Neural progenitor cell (in vitro differentiated cells): Measurements from ENCODE around the gene TRIO. TPM values are rescaled to one million over a fixed set of nuclear protein-coding genes. Genes with fewer than 3 reads are reported as not detected.

Source experiments
- DNase-seq: peaks from one replicate; pipeline ENCODE4 v3.0.0-alpha.2; 2016; ENCODE audit warnings: low spot score
- H2AFZ ChIP-seq: fragments of 200-600 bp; sonication (generic); replicated peaks from 2 replicates; pipeline ENCODE4 v1.6.1; 2016; ENCODE audit warnings: antibody characterized with exemption
- H3F3A ChIP-seq: fragments of 200-600 bp; sonication (generic); 2 replicates; pipeline ENCODE4 v1.6.1; 2016; ENCODE audit warnings: antibody characterized with exemption, low read depth
- H3K27ac ChIP-seq: fragments of 200-600 bp; sonication (generic); 2 replicates; pipeline ENCODE4 v1.5.1; 2016; ENCODE audit warnings: mild to moderate bottlenecking
- H3K27me3 ChIP-seq: fragments of 200-600 bp; sonication (generic); 2 replicates; pipeline ENCODE4 v1.6.1; 2016; ENCODE audit warnings: mild to moderate bottlenecking, moderate library complexity
- H3K36me3 ChIP-seq: fragments of 200-600 bp; sonication (generic); 2 replicates; pipeline ENCODE4 v1.5.1; 2016
- H3K4me1 ChIP-seq: fragments of 200-600 bp; sonication (generic); 2 replicates; pipeline ENCODE4 v1.6.1; 2016; ENCODE audit warnings: mixed run types
- H3K4me2 ChIP-seq: fragments of 200-600 bp; sonication (generic); 2 replicates; pipeline ENCODE4 v1.6.1; 2016
- H3K4me3 ChIP-seq: fragments of 200-600 bp; sonication (generic); 2 replicates; pipeline ENCODE4 v1.5.1; 2016
- H3K79me2 ChIP-seq: fragments of 200-600 bp; sonication (generic); 2 replicates; pipeline ENCODE4 v1.6.1; 2016; ENCODE audit warnings: low read depth
- H3K9ac ChIP-seq: fragments of 200-600 bp; sonication (generic); 2 replicates; pipeline ENCODE4 v1.6.1; 2016
- H3K9me3 ChIP-seq: fragments of 200-600 bp; sonication (generic); 2 replicates; pipeline ENCODE4 v1.5.1; 2016; ENCODE audit warnings: low read depth
- H4K20me1 ChIP-seq: fragments of 200-600 bp; sonication (generic); 2 replicates; pipeline ENCODE4 v1.6.1; 2016; ENCODE audit warnings: low read depth
- H3K27ac Mint-ChIP-seq: 3 replicates; pipeline ENCODE4 v1.8.0; 2021; ENCODE audit warnings: mixed read lengths
- H3K27me3 Mint-ChIP-seq: 2 replicates; pipeline ENCODE4 v1.8.0; 2022; ENCODE audit warnings: low read depth, mild to moderate bottlenecking, inconsistent platforms, moderate library complexity, mixed read lengths; ENCODE audit not compliant: insufficient read depth
- H3K36me3 Mint-ChIP-seq: 3 replicates; pipeline ENCODE4 v1.8.0; 2021; ENCODE audit warnings: mixed read lengths
- H3K4me1 Mint-ChIP-seq: 3 replicates; pipeline ENCODE4 v1.8.0; 2021; ENCODE audit warnings: mixed read lengths
- H3K4me3 Mint-ChIP-seq: 3 replicates; pipeline ENCODE4 v1.8.0; 2021; ENCODE audit warnings: mild to moderate bottlenecking, moderate library complexity, mixed read lengths
- H3K9me3 Mint-ChIP-seq: 3 replicates; pipeline ENCODE4 v1.8.0; 2020; ENCODE audit warnings: mixed read lengths
- EZH2 ChIP-seq: fragments of 200-600 bp; sonication (generic); IDR thresholded peaks from 2 replicates; pipeline ENCODE4 v1.6.1; 2017; ENCODE audit warnings: antibody characterized with exemption, mild to moderate bottlenecking, moderate library complexity
- EZH2phosphoT487 ChIP-seq: fragments of 200-600 bp; sonication (generic); IDR thresholded peaks from 2 replicates; pipeline ENCODE4 v1.6.1; 2017; ENCODE audit warnings: antibody characterized with exemption
- total RNA-seq: library from RNA; depleted of rRNA; stranded (reverse); fragments of >200 nt; gene quantifications from 2 replicates; pipeline ENCODE4 v1.2.3, GENCODE V29; 2015; ENCODE audit warnings: low replicate concordance
- TF ChIP-seq, protein P1 (sequence below): fragments of 200-600 bp; sonication (generic); IDR thresholded peaks from 2 replicates; pipeline ENCODE4 v1.5.1; 2017; ENCODE audit warnings: antibody characterized with exemption, mild to moderate bottlenecking

The TRIO gene
- total RNA-seq, 1 donor from 2014 or later: 84.7 TPM

DNA sequence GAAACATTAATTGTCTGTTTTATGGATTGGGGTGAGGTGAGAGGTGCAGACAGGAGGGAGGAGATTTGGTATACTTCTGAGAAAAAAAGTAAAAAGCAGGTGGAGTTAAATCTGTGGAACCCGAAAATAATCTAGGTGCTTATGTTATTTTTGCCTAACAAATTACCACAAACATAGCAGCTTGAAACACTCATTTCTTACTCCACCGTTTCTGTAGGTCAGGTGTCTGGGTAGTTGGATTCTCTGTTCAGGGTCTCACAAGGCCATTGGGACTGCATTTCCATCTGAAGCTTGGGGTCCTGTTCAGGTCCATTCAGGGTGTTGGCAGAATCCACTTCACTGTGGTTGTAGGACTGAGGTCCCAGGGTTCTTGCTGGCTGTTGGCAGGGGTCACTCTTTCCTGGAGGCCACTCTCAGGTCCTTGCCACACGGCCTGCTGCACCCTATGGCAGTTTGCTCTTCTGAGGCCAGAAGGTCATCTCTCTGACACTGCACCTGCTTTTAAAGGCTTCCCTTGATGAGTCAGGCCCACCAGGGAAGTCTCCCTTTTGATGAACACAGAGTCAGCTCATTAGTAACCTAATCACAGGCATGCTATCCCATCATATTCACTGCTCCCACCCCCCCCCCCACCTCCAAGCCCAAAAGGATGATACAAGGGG lies 82.2 kb downstream of the TRIO start:
- Mint-ChIP-seq H3K4me3 (no peak overlapping the region), H3K36me3 (peaks cover 16% of the 10 kb centered on the region), H3K4me1 (peaks cover 31% of the 10 kb centered on the region), H3K9me3 (peaks cover 2% of the 10 kb centered on the region), H3K27me3 (peaks cover 2% of the 10 kb centered on the region), H3K27ac (no peak overlapping the region)
- H2AFZ ChIP-seq: no peak overlapping the region
- no peak overlapping the region for H3K4me2 ChIP-seq
- no peaks in the 10 kb centered on the region for H3K9me3 ChIP-seq
- H3K4me3 ChIP-seq: no peak overlapping the region
- no peak overlapping the region for H3K27ac ChIP-seq
- TF ChIP-seq EZH2 (no peak), EZH2phosphoT487 (no peak)
- TF ChIP-seq, protein P1, sequence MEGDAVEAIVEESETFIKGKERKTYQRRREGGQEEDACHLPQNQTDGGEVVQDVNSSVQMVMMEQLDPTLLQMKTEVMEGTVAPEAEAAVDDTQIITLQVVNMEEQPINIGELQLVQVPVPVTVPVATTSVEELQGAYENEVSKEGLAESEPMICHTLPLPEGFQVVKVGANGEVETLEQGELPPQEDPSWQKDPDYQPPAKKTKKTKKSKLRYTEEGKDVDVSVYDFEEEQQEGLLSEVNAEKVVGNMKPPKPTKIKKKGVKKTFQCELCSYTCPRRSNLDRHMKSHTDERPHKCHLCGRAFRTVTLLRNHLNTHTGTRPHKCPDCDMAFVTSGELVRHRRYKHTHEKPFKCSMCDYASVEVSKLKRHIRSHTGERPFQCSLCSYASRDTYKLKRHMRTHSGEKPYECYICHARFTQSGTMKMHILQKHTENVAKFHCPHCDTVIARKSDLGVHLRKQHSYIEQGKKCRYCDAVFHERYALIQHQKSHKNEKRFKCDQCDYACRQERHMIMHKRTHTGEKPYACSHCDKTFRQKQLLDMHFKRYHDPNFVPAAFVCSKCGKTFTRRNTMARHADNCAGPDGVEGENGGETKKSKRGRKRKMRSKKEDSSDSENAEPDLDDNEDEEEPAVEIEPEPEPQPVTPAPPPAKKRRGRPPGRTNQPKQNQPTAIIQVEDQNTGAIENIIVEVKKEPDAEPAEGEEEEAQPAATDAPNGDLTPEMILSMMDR: no peak
- peaks cover 17% of the 10 kb centered on the region for H3F3A ChIP-seq
- peaks cover 91% of the 10 kb centered on the region for H4K20me1 ChIP-seq
- H3K36me3 ChIP-seq: no peaks in the 10 kb centered on the region
- H3K27me3 ChIP-seq: no peaks in the 10 kb centered on the region
- H3K9ac ChIP-seq: no peak overlapping the region
- H3K4me1 ChIP-seq: peaks cover 38% of the 10 kb centered on the region
- DNase-seq: no peak
- peaks cover 99% of the 10 kb centered on the region for H3K79me2 ChIP-seq

DNA sequence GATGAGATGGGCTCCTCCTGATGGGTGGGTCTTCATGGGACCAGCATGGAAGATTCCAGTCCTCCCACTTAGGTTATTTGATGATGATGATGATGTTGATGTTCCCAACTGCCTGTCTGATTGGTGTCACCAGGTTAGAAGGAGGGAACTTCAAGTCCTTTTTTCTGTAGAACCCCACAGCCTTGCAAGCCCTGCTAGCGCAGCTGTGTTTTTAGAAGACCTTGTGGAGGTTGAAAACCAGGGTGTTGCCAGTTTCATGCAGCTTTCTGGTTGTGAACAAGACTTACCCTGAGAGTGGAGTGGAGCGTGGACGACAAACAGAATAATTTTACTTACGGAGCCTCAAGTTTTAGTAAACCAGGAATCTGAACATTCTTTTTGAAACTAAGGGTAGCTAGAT lies 83.0 kb downstream of the TRIO start:
- Mint-ChIP-seq H3K9me3 (no peaks in the 10 kb centered on the region), H3K4me3 (no peak overlapping the region), H3K4me1 (peaks cover 30% of the 10 kb centered on the region), H3K27ac (no peak overlapping the region), H3K36me3 (peaks cover 11% of the 10 kb centered on the region), H3K27me3 (peaks cover 2% of the 10 kb centered on the region)
- no peak overlapping the region for H3K4me3 ChIP-seq
- H3K79me2 ChIP-seq: peaks cover 99% of the 10 kb centered on the region
- no peak for TF ChIP-seq EZH2phosphoT487
- TF ChIP-seq, protein P1: no peak
- H3K27ac ChIP-seq: no peak overlapping the region
- H4K20me1 ChIP-seq: peaks cover 91% of the 10 kb centered on the region
- H3K9me3 ChIP-seq: no peaks in the 10 kb centered on the region
- no peak for DNase-seq
- no peaks in the 10 kb centered on the region for H3K27me3 ChIP-seq
- H3K4me1 ChIP-seq: peaks cover 40% of the 10 kb centered on the region
- no peak overlapping the region for H3K9ac ChIP-seq
- peaks cover 13% of the 10 kb centered on the region for H3F3A ChIP-seq
- no peak overlapping the region for H2AFZ ChIP-seq
- no peak overlapping the region for H3K4me2 ChIP-seq
- H3K36me3 ChIP-seq: no peaks in the 10 kb centered on the region

DNA sequence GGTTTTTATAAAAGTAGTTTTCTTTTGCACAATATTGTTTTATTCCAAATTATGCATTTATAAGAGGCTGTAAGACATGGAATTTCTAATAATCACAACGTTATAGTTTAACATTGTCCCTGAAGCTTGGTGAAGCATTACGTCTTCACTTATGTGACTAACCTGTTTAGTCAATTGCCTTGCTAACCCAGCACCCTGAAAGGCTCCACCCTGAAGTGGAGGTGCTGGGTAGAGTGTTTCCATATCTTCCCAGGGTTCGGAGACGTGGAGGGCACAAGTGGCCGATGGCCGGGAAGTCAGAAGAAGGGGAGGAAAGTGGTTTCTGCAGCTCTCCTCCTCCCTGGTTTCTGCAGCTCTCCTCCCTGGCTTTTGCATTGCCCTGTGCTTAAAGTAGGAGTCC lies 83.4 kb downstream of the TRIO start:
- no peak overlapping the region for H3K4me3 ChIP-seq
- no peaks in the 10 kb centered on the region for H3K27me3 ChIP-seq
- peaks cover 12% of the 10 kb centered on the region for H3F3A ChIP-seq
- H3K36me3 ChIP-seq: no peaks in the 10 kb centered on the region
- H2AFZ ChIP-seq: no peak overlapping the region
- no peak overlapping the region for H3K27ac Mint-ChIP-seq
- H3K9ac ChIP-seq: no peak overlapping the region
- H3K4me1 ChIP-seq: peaks cover 40% of the 10 kb centered on the region
- no peak overlapping the region for H3K27ac ChIP-seq
- peaks cover 2% of the 10 kb centered on the region for H3K27me3 Mint-ChIP-seq
- H3K4me1 Mint-ChIP-seq: peaks cover 26% of the 10 kb centered on the region
- H3K9me3 ChIP-seq: no peaks in the 10 kb centered on the region
- H3K4me3 Mint-ChIP-seq: no peak overlapping the region
- DNase-seq: no peak
- no peaks in the 10 kb centered on the region for H3K9me3 Mint-ChIP-seq
- no peak overlapping the region for H3K4me2 ChIP-seq
- H3K79me2 ChIP-seq: peaks cover 99% of the 10 kb centered on the region
- peaks cover 91% of the 10 kb centered on the region for H4K20me1 ChIP-seq
- no peak for TF ChIP-seq EZH2
- TF ChIP-seq, protein P1: no peak
- TF ChIP-seq EZH2phosphoT487: no peak
- H3K36me3 Mint-ChIP-seq: peaks cover 9% of the 10 kb centered on the region
